NOMO-1 (cell line): Measurements from ENCODE around the gene TEPSIN.
A peak's percentile ranks its signal among the peaks of the same experiment; 100 is the strongest.

Experiments used
- DNase-seq, 2 experiments: peaks; one replicate each; lab custom pipeline; 2025; ENCODE audit not compliant: unreplicated experiment in 2 of 2; lab: John Stamatoyannopoulos, UW

Gene TEPSIN

GRCh38 chr17:81250286-81251093 is 11.6 kb upstream of the TEPSIN start:
- no peak for DNase-seq

- no peak for DNase-seq
Measured at GRCh38 chr17:81249223-81250040, 10.6 kb upstream of the TEPSIN start.

GRCh38 chr17:81248649-81249048 is 9.8 kb upstream of the TEPSIN start:
- no peak for DNase-seq

- DNase-seq: no peak
Measured at GRCh38 chr17:81247339-81247990, 8.6 kb upstream of the TEPSIN start.

GRCh38 chr17:81246679-81247338 is 8.0 kb upstream of the TEPSIN start:
- no peak for DNase-seq

- DNase-seq: no peak
Measured at GRCh38 chr17:81246343-81246670, 7.5 kb upstream of the TEPSIN start.

- DNase-seq: no peak
Measured at GRCh38 chr17:81245665-81246342, 6.9 kb upstream of the TEPSIN start.

- no peak for DNase-seq
Measured at GRCh38 chr17:81245024-81245664, 6.3 kb upstream of the TEPSIN start.

GRCh38 chr17:81244358-81245023 is 5.6 kb upstream of the TEPSIN start:
- no peak for DNase-seq

- DNase-seq: no peak
Measured at GRCh38 chr17:81243333-81243664, 4.4 kb upstream of the TEPSIN start.

- DNase-seq: no peak
Measured at GRCh38 chr17:81242421-81243332, 3.8 kb upstream of the TEPSIN start.

GRCh38 chr17:81241648-81242420 is 3.0 kb upstream of the TEPSIN start:
- DNase-seq: peak in 1 of 2 experiments; percentile 42

GRCh38 chr17:81241203-81241602 is 2.3 kb upstream of the TEPSIN start:
- DNase-seq: no peak

- DNase-seq: no peak
Measured at GRCh38 chr17:81240761-81241160, 1.9 kb upstream of the TEPSIN start.

- peak in 1 of 2 experiments; percentile 36 for DNase-seq
Measured at GRCh38 chr17:81239714-81240555, 1.1 kb upstream of the TEPSIN start.

- no peak for DNase-seq
Measured at GRCh38 chr17:81238490-81238814, 403 bp downstream of the TEPSIN start.
